HEK293 (cell line): ENCODE results near the gene RNF123.

Experiments used
- CTCF ChIA-PET: fragments of 350-600 bp; formaldehyde crosslinking; extraction: SDS; loops from one replicate; lab custom pipeline; 2021; ENCODE audit warnings: antibody characterized with exemption; lab: Yijun Ruan, JAX
- POLR2A ChIA-PET: fragments of 300-600 bp; formaldehyde crosslinking; extraction: SDS; loops from one replicate; lab custom pipeline; 2020; ENCODE audit warnings: antibody characterized with exemption, inconsistent platforms; lab: Yijun Ruan, JAX
- H3K27ac ChIP-seq: fragments of 200-500 bp; sonication (Bioruptor generic); 2 replicates; pipeline ENCODE4 v1.5.1; 2014; ENCODE audit warnings: low read depth, low read length, control low read depth, inconsistent platforms; ENCODE audit errors: extremely low read depth
- H3K36me3 ChIP-seq, 2 experiments: fragments of 200-500 bp in 1 of 2; sonication (Bioruptor generic) in 1 of 2; 1 replicate in 1 of 2; 2 replicates in 1 of 2; pipeline ENCODE4 v1.5.1; 2014 to 2017; ENCODE audit warnings: inconsistent platforms in 2 of 2, low read length in 2 of 2; ENCODE audit not compliant: control insufficient read depth in 2 of 2, insufficient read depth in 1 of 2
- H3K4me1 ChIP-seq: fragments of 200-500 bp; sonication (Bioruptor generic); 2 replicates; pipeline ENCODE4 v1.5.1; 2014; ENCODE audit warnings: mild to moderate bottlenecking, low read length, inconsistent platforms; ENCODE audit not compliant: control insufficient read depth, insufficient read depth
- H3K4me3 ChIP-seq: 2 replicates; pipeline ENCODE4 v1.5.1; 2011; ENCODE audit warnings: low read depth, mild to moderate bottlenecking, control low read depth, low read length, moderate library complexity
- H3K9me3 ChIP-seq: fragments of 200-500 bp; sonication (Bioruptor generic); 2 replicates; pipeline ENCODE4 v1.5.1; 2014; ENCODE audit warnings: low read depth, low read length, inconsistent platforms; ENCODE audit not compliant: control insufficient read depth, insufficient read depth
- GLI2 ChIP-seq: fragments of 450-650 bp; formaldehyde crosslinking; IDR thresholded peaks from 2 replicates; pipeline ENCODE4; 2017; ENCODE audit warnings: missing biosample characterization, missing genetic modification characterization, low read depth, borderline replicate concordance
- OVOL3 ChIP-seq: fragments of 450-650 bp; formaldehyde crosslinking; IDR thresholded peaks from 2 replicates; pipeline ENCODE4 v1.5.1; 2016; ENCODE audit warnings: missing biosample characterization, missing genetic modification characterization
- SCRT1 ChIP-seq: fragments of 450-650 bp; formaldehyde crosslinking; IDR thresholded peaks from 2 replicates; pipeline ENCODE4 v1.5.1; 2016; ENCODE audit warnings: missing biosample characterization, missing genetic modification characterization, borderline replicate concordance
- ZFHX2 ChIP-seq: fragments of 450-650 bp; formaldehyde crosslinking; conservative IDR thresholded peaks from 2 replicates; pipeline ENCODE4 v1.5.1; 2016; ENCODE audit warnings: missing biosample characterization, missing genetic modification characterization
- ZFP41 ChIP-seq: fragments of 450-650 bp; formaldehyde crosslinking; IDR thresholded peaks from 2 replicates; pipeline ENCODE4 v1.5.1; 2016; ENCODE audit warnings: missing biosample characterization, missing genetic modification characterization, borderline replicate concordance
- ZNF157 ChIP-seq: fragments of 450-650 bp; formaldehyde crosslinking; IDR thresholded peaks from 2 replicates; pipeline ENCODE4 v1.5.1; 2016; ENCODE audit warnings: missing biosample characterization, missing genetic modification characterization
- ZNF16 ChIP-seq: fragments of 450-650 bp; formaldehyde crosslinking; IDR thresholded peaks from 2 replicates; pipeline ENCODE4 v1.5.1; 2016; ENCODE audit warnings: low read depth, missing biosample characterization, missing genetic modification characterization
- ZNF174 ChIP-seq: fragments of 450-650 bp; formaldehyde crosslinking; IDR thresholded peaks from 2 replicates; pipeline ENCODE4 v1.5.0; 2017; ENCODE audit warnings: missing biosample characterization, mild to moderate bottlenecking, missing genetic modification characterization
- ZNF175 ChIP-seq: fragments of 450-650 bp; formaldehyde crosslinking; IDR thresholded peaks from 2 replicates; pipeline ENCODE4 v1.5.1; 2016; ENCODE audit warnings: missing biosample characterization, missing genetic modification characterization
- ZNF266 ChIP-seq: fragments of 450-650 bp; formaldehyde crosslinking; IDR thresholded peaks from 2 replicates; pipeline ENCODE4 v1.5.1; 2016; ENCODE audit warnings: missing biosample characterization, missing genetic modification characterization, low read depth
- ZNF280D ChIP-seq: fragments of 450-650 bp; formaldehyde crosslinking; IDR thresholded peaks from 2 replicates; pipeline ENCODE4 v1.5.1; 2016; ENCODE audit warnings: missing biosample characterization, missing genetic modification characterization
- ZNF292 ChIP-seq: fragments of 450-650 bp; formaldehyde crosslinking; IDR thresholded peaks from 2 replicates; pipeline ENCODE4 v1.5.1; 2016; ENCODE audit warnings: low read depth, missing biosample characterization, missing genetic modification characterization, borderline replicate concordance
- ZNF398 ChIP-seq: fragments of 450-650 bp; formaldehyde crosslinking; IDR thresholded peaks from 2 replicates; pipeline ENCODE4 v1.5.1; 2017; ENCODE audit warnings: missing biosample characterization, missing genetic modification characterization
- ZNF600 ChIP-seq: fragments of 450-650 bp; formaldehyde crosslinking; IDR thresholded peaks from 2 replicates; pipeline ENCODE4 v1.5.1; 2016; ENCODE audit warnings: missing biosample characterization, missing genetic modification characterization
- ZNF621 ChIP-seq: fragments of 450-650 bp; formaldehyde crosslinking; IDR thresholded peaks from 2 replicates; pipeline ENCODE4 v1.5.1; 2017; ENCODE audit warnings: missing biosample characterization, missing genetic modification characterization
- ZNF623 ChIP-seq: fragments of 450-650 bp; formaldehyde crosslinking; IDR thresholded peaks from 2 replicates; pipeline ENCODE4 v1.5.1; 2016; ENCODE audit warnings: missing biosample characterization, missing genetic modification characterization
- ZNF639 ChIP-seq: fragments of 450-650 bp; formaldehyde crosslinking; IDR thresholded peaks from 2 replicates; pipeline ENCODE4 v1.5.1; 2016; ENCODE audit warnings: missing biosample characterization, missing genetic modification characterization
- ZNF660 ChIP-seq: fragments of 450-650 bp; IDR thresholded peaks from 2 replicates; pipeline ENCODE4 v1.5.1; 2018; ENCODE audit warnings: missing biosample characterization, mild to moderate bottlenecking, missing genetic modification characterization
- ZNF785 ChIP-seq: fragments of 450-650 bp; formaldehyde crosslinking; IDR thresholded peaks from 2 replicates; pipeline ENCODE4 v1.5.1; 2016; ENCODE audit warnings: missing biosample characterization, missing genetic modification characterization
- ZSCAN4 ChIP-seq: fragments of 450-650 bp; formaldehyde crosslinking; IDR thresholded peaks from 2 replicates; pipeline ENCODE4 v1.5.1; 2017; ENCODE audit warnings: missing biosample characterization, missing genetic modification characterization
- ZXDB ChIP-seq: fragments of 450-650 bp; formaldehyde crosslinking; IDR thresholded peaks from 2 replicates; pipeline ENCODE4 v1.5.1; 2016; ENCODE audit warnings: missing biosample characterization, missing genetic modification characterization
- TF ChIP-seq, protein P1 (sequence below): fragments of 450-650 bp; formaldehyde crosslinking; IDR thresholded peaks from 2 replicates; pipeline ENCODE4 v1.5.1; 2016; ENCODE audit warnings: missing biosample characterization, missing genetic modification characterization
- TF ChIP-seq, protein P2 (sequence below): fragments of 450-650 bp; formaldehyde crosslinking; IDR thresholded peaks from 2 replicates; pipeline ENCODE4 v1.5.1; 2016; ENCODE audit warnings: missing biosample characterization, missing genetic modification characterization, borderline replicate concordance
- TF ChIP-seq, protein P3 (sequence below): fragments of 450-650 bp; formaldehyde crosslinking; IDR thresholded peaks from 2 replicates; pipeline ENCODE4 v1.5.1; 2017; ENCODE audit warnings: missing biosample characterization, missing genetic modification characterization

The RNF123 gene

DNA sequence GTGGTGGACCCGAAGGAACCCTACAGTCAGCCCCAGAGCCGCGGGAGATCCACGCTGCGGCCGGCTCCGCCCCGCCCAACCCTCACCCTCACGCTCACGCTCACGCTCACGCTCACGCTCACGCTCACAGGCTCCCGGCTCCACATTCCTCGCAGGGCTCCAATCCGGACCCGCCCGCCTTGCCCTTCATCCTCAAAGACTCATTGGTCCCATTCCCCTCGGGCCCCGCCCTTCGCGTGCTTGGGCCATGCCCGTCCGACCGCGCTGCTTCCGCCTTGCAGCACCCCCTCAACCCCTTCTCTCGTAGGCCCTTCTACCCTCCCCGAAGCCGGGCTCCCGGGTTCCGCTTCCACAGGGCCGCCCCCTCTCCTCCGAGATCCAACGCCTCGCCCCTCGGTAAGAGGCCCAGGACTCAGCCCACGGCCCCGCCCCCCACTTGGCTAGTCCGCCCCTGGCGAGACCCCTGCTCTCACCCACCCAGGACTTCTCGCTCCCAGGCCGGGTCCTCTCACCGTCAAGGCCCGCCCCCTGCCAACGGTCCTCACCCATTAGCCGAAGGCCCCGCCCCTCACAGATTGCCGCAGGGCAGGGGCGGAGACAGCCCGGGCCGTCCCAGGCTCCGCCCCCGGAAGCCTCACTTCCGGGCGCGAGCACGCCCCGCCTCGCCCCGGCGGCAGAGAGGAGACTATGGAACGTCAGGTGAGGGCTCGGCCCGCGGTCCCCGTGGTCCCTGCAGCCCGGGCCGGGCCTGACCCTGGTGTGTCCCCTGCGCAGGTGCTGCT, 15.5 kb upstream of the RNF123 start, which contains the start of gene APEH (continued):
- TF ChIP-seq ZNF639 (no peak), ZNF398 (tag by site-specific recombination) (peak; percentile 93), ZNF174 (tag by site-specific recombination) (no peak), ZNF600 (peak; percentile 44; the same call in 1 of the 2 replicates), ZNF621 (tag by site-specific recombination) (no peak), ZNF785 (tag by site-specific recombination) (peak; percentile 79; the same call in 1 of the 2 replicates)
- TF ChIP-seq, protein P1, sequence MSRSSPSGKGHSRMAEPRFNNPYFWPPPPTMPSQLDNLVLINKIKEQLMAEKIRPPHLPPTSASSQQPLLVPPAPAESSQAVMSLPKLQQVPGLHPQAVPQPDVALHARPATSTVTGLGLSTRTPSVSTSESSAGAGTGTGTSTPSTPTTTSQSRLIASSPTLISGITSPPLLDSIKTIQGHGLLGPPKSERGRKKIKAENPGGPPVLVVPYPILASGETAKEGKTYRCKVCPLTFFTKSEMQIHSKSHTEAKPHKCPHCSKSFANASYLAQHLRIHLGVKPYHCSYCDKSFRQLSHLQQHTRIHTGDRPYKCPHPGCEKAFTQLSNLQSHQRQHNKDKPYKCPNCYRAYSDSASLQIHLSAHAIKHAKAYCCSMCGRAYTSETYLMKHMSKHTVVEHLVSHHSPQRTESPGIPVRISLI (tag by site-specific recombination): no peak
- TF ChIP-seq, protein P2, sequence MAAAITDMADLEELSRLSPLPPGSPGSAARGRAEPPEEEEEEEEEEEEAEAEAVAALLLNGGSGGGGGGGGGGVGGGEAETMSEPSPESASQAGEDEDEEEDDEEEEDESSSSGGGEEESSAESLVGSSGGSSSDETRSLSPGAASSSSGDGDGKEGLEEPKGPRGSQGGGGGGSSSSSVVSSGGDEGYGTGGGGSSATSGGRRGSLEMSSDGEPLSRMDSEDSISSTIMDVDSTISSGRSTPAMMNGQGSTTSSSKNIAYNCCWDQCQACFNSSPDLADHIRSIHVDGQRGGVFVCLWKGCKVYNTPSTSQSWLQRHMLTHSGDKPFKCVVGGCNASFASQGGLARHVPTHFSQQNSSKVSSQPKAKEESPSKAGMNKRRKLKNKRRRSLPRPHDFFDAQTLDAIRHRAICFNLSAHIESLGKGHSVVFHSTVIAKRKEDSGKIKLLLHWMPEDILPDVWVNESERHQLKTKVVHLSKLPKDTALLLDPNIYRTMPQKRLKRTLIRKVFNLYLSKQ (tag by site-specific recombination): no peak

GRCh38 chr3:49674497-49674983, 14.8 kb upstream of the RNF123 start:
- ChIA-PET CTCF (interaction anchor here (0.7 to 1.0 kb wide), 2 partner anchors 12 to 29 kb away, joined by 3 to 4 read pairs; no protein-coding TSS in a partner anchor), POLR2A (interaction anchor here (1.3 kb wide), 1 partner anchor 135 kb away, joined by 3 read pairs; no protein-coding TSS in a partner anchor)
- Histone ChIP-seq H3K4me1 (no peaks in the 10 kb centered on the region), H3K9me3 (no peaks in the 10 kb centered on the region), H3K4me3 (peak overlapping the region; percentile 89), H3K27ac (peak overlapping the region; percentile 72), H3K36me3 (peaks cover 0 to 43% of the 10 kb centered on the region in 2 experiments; a peak in 1 of 3 replicates)
- TF ChIP-seq ZNF292 (tag by site-specific recombination): no peak
- peak; percentile 35 for TF ChIP-seq ZFHX2 (tag by site-specific recombination)
- no peak for TF ChIP-seq ZSCAN4 (tag by site-specific recombination)
- TF ChIP-seq OVOL3: no peak
- TF ChIP-seq ZNF660 (tag by site-specific recombination): no peak
- no peak for TF ChIP-seq ZNF175 (tag by site-specific recombination)
- no peak for TF ChIP-seq ZXDB (tag by site-specific recombination)
- TF ChIP-seq ZNF266: no peak
- no peak for TF ChIP-seq ZNF623
- TF ChIP-seq, protein P3, sequence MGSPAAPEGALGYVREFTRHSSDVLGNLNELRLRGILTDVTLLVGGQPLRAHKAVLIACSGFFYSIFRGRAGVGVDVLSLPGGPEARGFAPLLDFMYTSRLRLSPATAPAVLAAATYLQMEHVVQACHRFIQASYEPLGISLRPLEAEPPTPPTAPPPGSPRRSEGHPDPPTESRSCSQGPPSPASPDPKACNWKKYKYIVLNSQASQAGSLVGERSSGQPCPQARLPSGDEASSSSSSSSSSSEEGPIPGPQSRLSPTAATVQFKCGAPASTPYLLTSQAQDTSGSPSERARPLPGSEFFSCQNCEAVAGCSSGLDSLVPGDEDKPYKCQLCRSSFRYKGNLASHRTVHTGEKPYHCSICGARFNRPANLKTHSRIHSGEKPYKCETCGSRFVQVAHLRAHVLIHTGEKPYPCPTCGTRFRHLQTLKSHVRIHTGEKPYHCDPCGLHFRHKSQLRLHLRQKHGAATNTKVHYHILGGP: no peak
- no peak for TF ChIP-seq ZFP41 (tag by site-specific recombination)
- TF ChIP-seq GLI2 (tag by site-specific recombination): no peak
- no peak for TF ChIP-seq ZNF280D (tag by site-specific recombination)
- TF ChIP-seq ZNF16 (tag by site-specific recombination): no peak
- TF ChIP-seq ZNF157: no peak
- TF ChIP-seq SCRT1 (tag by site-specific recombination): peak; percentile 98
